Body of pancreas (tissue), 4 donors: ENCODE data around the gene TMEM63A.

ENCODE experiments used
- CTCF ChIP-seq, 7 experiments: fragments of 450-650 bp in 4 of 7; fragments of 200-600 bp in 3 of 7; sonication (generic) in 3 of 7; IDR thresholded peaks; one replicate each; pipeline ENCODE4 v1.5.1; 2016 to 2019; ENCODE audit warnings: antibody characterized with exemption in 7 of 7
- POLR2A ChIP-seq, 3 donors: fragments of 450-650 bp; IDR thresholded peaks; one replicate each; pipeline ENCODE4 v1.6.1; 2016; ENCODE audit warnings: antibody characterized with exemption in 3 of 3, mild to moderate bottlenecking in 2 of 3

GRCh38 chr1:225859151-225859550 is 23.0 kb downstream of the TMEM63A start:
- TF ChIP-seq POLR2A (IDR thresholded peaks at IDR 0.05) (no peak), CTCF (IDR thresholded peaks at IDR 0.05) (no peak)
